ENCODE results near the gene ATXN1.

The ATXN1 gene

GRCh38 chr6:16533210-16533609 lies 228.1 kb downstream of the ATXN1 start:
- DNase-seq (no peak), ATAC-seq (no peak)

- DNase-seq: no peak
Observed at GRCh38 chr6:16527691-16528090, 233.6 kb downstream of the ATXN1 start.

DNA sequence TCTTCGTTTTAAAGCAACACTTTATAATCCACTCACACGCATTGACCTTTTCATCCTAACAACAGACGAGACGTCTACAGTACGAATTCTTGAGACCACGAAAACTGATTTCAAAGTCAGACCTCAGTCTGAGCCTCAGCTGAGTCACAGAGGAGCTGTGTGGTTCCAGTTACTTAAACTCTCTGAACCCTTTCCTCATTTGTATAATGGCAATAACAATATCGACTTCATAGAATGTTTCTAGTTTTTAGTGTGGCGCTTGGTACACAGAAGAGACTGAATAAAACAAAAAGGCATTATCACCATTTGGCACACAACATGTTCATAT lies 236.9 kb downstream of the ATXN1 start:
- DNase-seq: no peak
- peak; percentile 94 for ATAC-seq

More at GRCh38 chr6:16527691-16528090, 233.6 kb downstream of the ATXN1 start:
- no peak for ATAC-seq

DNA sequence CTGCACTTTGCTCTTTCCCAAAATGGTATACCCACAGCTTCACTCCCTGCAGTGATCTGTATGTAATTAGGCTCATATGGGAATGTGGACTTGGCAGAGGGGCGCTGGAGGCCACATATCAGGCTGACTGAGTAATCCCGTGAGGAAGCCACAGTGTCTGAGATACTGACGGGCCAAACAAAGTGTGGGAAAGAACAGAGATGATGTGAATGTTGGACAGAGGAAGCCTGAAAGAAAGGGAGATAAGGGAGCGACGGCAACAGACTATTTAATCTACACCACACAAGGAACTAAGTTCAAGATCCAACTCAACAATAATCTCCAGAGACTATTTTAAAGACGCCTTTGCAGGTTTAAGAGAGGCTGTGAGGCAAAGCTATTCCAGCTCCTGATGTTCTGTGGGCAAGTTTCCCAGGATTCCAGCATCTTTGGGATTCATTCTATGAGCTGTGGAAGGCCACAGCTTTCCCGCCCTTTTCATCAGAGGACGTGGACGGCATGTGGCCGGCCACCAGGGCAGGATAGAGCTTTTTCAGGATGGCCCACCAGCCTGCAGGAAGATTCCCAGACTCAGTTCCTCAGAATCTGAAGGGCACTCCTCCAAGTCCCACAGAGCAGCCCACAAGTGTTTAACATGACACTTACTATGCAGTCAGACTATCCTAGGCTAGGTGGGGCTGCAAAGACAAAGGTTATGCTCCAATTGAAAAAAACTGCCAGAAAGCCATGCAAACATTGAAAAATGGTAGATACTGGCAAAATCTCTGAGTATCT lies 237.5 kb downstream of the ATXN1 start:
- ATAC-seq (no peak), DNase-seq (no peak)

- no peak for DNase-seq
- no peak for ATAC-seq
Observed at GRCh38 chr6:16522937-16523336, 238.3 kb downstream of the ATXN1 start.

GRCh38 chr6:16521528-16521927 lies 239.7 kb downstream of the ATXN1 start:
- no peak for ATAC-seq
- no peak for DNase-seq

DNA sequence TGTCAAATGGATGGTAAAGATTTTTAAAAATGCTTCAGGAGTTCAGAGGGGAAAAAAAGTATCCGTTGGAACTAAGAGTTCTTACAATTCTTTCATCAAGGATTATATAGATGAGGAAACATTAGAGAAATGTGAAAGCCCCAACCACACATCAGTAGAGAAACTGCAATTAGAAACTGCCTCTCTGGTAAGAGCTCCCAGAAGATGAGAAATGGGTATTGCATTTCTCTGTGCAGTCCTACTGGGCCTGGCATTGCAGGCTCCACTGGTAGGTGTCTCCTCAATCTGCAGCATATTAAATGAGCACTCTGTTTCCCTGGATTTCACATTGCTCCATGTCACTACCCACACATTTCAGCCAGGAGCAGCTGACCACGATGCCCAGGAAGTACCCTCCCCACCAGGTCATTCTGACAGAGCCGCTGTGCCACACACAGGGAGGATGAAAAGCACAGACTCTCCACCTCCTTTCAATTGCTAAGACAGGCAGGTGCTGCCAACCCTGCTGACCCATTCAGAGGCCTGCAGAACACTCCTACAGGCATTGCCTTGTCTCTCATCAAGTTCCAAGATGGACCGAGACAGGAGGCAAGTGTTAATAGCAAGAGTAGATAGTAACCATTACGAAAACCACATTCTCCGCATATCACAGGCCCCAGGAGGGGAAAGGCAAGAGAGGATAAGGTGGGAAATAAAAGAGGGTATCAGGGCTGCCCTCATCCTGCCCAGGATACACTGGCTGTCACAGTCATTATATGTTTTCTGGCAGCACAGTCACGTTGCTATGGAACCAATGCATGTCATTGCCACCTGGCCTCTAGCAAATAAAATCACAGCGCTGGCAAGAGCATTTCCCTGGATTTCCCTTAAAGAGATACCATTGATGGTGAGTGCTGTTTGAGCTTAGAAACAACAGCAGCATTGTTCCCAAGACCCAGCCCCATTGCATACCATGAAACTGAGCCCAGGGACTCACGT lies 241.7 kb downstream of the ATXN1 start:
- ATAC-seq (no peak), DNase-seq (no peak)

DNA sequence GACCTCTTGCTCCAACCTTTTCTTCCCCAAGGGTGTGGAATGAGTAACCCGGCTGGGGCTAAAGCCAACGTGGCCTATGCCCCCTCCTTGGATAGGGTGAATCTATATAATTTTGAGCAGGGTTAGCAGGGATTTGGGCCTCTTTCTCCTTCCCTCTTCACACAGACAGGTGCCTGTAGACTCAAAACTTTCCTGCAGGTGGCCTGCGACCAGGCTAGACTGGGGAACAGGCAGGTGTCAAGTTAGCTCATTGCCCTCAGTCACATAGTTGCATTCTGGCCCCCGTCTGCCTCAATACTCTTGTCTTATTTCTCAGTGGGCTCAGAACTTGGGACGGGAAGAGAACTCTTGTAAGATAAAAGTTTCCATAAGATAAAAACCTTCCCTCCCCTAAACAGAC lies 243.0 kb downstream of the ATXN1 start:
- ATAC-seq: no peak
- no peak for DNase-seq

GRCh38 chr6:16514249-16514648 lies 247.0 kb downstream of the ATXN1 start:
- DNase-seq (no peak), ATAC-seq (peak; percentile 58)

- DNase-seq: no peak
- ATAC-seq: no peak
Observed at GRCh38 chr6:16512544-16513290, 248.5 kb downstream of the ATXN1 start.

DNA sequence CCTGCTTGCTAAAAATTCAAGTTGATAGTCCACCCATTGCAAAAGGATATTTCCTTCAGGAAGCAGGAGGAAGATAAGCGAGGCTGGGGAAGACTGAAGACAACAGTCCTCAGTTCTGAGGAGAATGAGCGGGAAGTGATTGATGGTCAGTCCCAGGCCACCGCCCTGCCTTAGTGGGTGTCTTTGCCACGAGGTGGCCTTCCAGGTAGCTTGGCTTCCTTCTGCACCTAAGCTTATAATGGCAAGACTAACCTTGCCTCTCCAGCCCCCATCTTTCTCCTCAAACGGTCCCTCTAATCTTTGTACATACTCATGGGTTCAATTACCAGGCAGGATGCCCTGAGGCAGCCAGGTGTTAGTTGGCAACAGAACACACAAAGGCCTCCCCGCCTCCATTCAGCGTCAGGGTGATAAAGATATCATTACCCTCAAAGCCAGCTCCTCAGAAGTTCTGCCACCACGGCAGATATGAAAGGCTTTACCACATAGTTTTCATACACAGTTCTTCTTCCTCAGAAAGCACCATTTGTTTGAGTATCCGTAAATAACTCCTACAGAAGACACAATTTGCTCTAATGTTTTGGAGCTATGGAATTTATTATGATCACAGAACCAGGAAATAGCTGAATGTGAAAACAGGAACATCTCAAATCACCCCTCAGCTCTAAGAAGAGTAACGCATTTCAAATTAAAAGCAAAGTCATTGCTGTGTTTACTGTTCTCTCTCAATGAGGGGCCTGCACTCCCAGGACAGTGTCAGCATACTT lies 249.4 kb downstream of the ATXN1 start:
- DNase-seq (no peak), ATAC-seq (peak; percentile 33)

DNA sequence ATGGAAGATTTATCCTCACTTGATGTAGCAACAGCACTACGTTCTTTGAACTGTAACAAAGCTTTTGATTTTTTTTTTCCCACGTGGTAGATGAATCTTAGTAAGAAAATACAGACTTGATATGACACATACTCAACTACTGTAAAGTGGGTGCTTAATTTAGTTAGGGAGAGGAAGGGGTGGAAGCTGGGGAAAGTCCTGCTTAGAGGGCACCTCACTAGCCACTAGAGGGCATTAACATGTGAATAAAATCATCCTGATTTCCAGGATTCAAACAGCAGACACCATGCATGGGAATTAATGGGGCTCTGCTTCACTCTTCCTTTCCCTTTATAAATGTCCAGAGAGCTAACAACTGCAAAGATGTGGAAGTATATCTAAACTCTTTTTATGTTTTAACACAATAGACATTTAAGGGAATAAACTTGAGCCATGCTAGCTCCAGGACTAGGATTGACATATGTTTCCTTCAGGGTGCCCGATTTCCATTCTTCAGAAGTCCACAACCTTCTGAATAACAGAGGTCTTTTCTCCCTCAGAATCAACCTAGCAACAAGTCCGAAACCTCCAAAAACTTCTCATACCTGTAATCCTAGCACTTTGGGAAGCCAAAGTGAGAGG lies 250.1 kb downstream of the ATXN1 start:
- no peak for DNase-seq
- ATAC-seq: peak; percentile 63

DNA sequence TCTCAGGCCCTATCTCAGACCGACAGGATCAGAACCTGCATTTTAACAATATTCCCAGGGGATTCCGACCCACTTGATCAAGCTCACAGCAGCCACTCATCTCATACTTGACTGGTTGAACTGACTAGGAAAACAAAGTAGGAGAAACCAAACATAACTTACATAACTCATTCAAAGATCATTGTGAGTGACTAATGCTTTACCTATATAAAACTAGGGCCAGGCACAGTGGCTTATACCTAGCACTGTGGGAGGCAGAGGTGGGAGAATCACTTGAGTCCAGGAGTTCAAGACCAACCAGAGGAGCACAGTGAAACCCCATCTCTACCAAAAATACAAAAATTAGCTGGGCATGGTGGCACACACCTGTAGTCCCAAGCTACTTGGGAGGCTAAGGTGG lies 251.0 kb downstream of the ATXN1 start:
- no peak for DNase-seq
- ATAC-seq: no peak

GRCh38 chr6:16508959-16509358 lies 252.3 kb downstream of the ATXN1 start:
- no peak for DNase-seq
- ATAC-seq: no peak

DNA sequence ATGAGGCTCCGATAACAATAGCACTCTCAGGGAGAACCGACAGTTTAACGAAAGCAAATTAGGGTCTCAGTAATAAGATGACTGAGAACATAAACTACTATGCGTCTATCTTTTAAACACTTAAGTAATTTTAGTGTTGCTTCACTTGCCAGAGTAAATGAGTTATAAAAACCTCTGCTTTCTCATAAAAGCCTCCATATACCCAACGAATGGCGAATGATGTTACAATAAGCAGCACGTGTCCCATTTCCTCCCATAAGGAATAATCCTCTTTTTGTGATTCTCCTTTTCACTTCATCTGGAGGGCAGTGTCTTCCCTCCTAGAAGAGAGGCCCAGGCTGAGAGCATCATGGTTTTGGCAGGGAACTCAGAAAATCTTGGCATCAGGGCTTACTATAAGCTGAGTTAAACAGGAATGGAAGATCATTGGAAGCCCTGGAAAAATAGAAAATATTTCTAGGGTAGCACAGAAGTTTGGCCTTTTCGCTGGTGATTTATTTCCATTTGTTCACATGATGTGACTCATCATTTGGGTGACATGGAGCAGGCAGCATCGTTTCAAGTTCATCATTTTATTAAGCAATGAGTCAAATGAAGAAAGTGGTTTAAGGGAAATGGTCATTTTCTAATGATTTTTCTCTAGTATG lies 255.4 kb downstream of the ATXN1 start:
- no peak for ATAC-seq
- no peak for DNase-seq

- DNase-seq (no peak), ATAC-seq (no peak)
Observed at GRCh38 chr6:16504609-16505008, 256.7 kb downstream of the ATXN1 start.

GRCh38 chr6:16503970-16504415 lies 257.3 kb downstream of the ATXN1 start:
- ATAC-seq (peak; percentile 84), DNase-seq (no peak)

- no peak for ATAC-seq
- no peak for DNase-seq
Observed at GRCh38 chr6:16503241-16503775, 258.0 kb downstream of the ATXN1 start.

DNA sequence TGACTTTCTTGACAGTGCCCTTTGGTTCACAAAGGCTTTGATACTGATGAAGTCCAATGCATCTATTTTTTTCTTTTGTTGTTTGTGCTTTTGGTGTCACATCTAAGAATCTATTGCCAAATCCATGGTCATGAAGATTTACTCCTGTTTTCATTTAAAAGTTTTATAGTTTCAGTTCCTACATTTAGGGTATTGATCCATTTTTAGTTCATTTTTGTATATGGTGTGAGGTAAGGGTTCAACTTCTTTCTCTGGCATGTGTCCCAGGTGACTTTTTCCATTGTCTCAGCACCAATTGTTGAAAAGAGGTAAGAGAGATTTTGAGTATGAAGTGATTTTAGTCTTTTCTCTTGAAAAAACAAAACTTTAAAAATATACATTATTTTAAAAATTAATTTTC lies 262.3 kb downstream of the ATXN1 start:
- no peak for DNase-seq
- no peak for ATAC-seq

DNA sequence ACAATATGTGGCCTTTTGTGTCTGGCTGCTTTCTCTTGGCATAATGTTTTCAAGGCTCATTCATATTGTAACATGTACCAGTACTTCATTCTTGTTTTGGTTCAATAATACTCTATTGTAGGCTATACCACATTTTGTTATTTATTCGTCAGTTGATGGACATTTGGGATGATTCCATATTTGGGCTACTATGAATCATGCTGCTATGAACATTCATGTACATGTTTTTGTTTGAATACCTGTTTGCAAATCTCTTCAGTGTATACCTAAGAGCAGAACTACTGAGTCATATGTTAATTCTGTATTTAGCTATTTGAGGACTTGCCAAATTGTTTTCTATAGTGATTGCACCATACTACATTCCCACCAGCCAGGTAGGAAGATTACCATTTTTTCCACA lies 263.0 kb downstream of the ATXN1 start:
- no peak for DNase-seq
- ATAC-seq: no peak
